Activated naive CD4-positive, alpha-beta T cell treated with Interleukin-2 at 50 U/mL for 16 hours (primary cell): ENCODE results near the gene C10orf53.
"Not testable (repeated sequence)": the region's sequence is repeated elsewhere in the genome, so short reads cannot be mapped to it uniquely, and the experiment has no call there.

Experiments used
- DNase-seq: peaks from one replicate; pipeline ENCODE4 v3.0.0-alpha.2; 2020

Gene C10orf53

DNA sequence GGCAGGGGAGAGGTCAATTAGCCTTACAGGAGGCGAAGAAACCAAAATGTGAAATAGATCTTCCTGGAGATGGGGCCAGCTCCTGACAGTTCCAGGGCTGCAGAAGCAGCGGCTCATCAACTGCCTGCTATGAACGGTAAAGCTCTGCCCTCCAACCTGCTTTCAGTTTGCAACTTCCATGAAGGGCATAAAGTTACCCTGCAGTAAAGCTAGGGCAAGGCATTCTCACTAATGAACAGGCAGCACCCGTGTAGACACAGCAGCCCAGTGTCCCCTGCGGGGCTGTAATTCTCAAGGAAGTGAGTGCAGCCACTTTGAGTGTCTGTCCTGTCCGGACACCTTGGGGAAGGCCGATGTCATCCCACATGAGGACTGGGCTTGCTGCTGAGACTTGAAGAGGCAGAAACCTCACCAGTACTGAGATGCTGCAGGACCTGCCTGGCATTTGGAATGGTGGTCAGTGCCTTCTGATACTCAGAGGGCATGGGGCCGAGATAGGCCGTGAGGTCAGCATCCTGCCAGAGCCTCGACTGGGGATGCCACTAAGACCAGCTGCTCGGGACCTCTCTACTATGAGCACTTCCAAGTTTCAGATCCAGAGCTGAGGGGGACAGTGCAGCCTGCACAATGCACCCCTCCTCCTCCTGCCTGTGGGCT, 26.1 kb upstream of the C10orf53 start:
- DNase-seq = no peak

DNA sequence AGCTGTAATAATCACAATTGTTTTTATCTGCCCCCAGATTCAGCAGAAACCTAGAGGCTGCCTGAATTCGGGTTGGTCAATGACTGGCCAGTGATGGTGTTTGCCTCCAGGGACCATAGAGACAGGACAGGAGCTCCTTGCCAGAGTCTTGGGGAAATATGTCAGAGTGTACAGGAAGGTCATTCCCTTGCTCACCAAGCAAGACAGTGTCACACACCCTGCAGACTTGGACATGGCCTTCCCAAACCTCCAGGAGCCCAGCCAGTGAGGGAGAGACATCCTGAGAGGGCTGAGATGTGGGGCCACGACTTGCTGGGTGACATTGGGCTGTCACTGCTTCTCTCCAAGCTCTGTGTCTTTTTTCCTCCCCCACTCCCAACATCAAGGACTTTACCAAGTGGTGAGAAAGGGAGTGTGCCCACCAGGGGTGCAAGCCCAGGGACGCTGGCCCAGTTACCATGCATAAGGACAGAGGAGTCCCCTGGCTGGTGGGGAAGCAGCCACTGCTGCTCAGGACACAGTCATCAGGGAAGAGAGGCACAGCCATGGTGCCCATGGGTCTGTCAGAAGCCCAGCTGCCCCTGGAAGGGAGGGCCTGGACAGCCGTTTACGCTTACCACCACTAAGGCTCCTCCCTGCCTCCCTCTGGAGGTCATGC, 25.3 kb upstream of the C10orf53 start:
- no peak for DNase-seq

DNA sequence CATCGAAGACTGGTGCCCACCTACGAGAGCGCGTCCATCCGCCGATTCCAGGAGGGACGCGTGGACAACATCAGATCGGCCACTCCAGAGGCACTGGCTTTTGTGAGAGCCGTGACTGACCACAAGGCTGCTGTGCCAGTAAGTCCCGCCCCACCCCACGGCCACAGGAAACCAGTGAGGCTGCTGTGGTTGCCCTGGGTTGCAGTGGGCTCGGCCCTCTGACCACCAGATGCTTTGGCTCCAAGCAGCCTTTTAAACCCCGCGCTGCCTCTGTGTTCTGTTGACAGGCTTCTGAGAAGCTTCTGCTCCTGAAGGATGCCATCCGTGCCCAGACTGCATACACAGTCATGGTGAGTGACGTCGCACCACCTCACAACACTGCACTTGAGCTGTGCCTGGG, 24.4 kb upstream of the C10orf53 start:
- no peak for DNase-seq

- DNase-seq = no peak
These were observed 22.5 kb upstream of the C10orf53 start for GRCh38 chr10:49656845-49657493.

DNA sequence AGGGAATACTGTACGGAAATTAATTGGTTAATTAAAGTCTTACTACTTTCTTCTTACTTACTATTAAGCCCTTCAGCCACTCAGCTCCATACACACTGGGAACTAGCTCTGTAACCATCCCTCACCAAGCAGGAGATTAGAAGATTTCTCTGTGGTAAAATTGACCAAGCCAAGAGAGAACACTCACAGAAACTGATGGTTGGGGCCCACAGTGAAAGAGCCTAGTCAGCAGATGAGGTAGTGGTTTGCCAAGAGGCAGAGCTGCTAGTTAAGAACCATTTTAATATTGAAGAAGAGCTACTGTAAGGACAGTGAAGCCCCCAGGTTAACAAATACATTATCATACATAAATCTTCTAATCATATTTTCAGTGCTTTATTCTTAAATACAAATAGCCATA, 21.8 kb upstream of the C10orf53 start:
- no peak for DNase-seq

DNA sequence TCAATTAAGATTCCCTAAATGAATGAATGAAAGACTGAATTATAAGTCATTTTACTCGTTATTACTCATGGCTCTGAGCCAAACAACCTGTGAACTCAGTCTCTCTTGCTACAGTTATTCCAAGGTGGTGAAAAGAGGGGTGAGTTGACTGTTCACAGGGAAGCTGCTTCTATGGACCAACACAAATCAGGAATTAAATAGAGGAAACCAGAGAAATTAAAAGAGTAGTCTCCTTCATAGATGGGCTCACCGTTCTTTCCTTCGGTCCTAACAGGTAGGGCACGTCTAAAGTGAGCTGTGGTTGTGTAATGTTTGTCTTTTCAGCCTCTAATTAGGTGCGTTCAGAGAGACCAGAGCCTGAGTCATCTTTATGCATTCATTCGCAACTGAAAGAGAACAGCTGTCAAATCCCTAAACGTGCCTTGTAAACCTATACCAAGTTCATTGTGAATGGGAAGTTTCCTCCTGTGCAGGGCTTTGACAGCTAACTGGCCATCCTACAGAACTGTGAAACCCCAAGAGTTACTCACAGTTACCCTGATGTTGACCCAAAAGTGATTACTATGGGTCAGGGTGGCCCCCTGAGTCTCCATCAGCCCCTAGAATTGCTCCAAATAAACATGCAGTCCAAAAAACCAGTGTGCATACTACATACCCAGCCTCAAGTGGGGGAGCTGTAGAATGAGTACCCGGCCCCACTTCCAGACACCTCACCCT, 18.2 kb upstream of the C10orf53 start:
- DNase-seq = no peak

GRCh38 chr10:49662169-49662830, 17.2 kb upstream of the C10orf53 start:
- no peak for DNase-seq

DNA sequence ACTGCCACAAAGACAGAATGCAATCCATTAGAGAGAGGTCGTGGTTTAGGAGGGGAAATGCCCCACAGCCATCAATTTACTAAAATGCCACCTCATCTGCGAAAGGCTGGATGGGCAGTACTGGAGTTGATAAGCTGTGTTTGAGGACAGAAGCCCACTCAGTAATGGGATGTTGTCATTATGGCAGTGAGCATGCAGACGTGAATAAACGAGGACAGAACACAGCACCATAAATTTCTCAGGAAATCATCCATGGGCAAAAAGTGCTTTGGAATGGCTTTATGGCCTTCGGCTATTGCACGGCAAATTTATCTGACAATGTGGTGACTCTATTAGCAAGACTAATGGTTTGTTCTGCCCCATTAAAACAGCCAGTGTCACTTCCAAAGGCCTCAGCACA, 15.9 kb upstream of the C10orf53 start:
- no peak for DNase-seq

GRCh38 chr10:49664006-49664841, 15.2 kb upstream of the C10orf53 start:
- no peak for DNase-seq

GRCh38 chr10:49664842-49665355, 14.6 kb upstream of the C10orf53 start:
- no peak for DNase-seq

- no peak for DNase-seq
These were observed 13.3 kb upstream of the C10orf53 start for GRCh38 chr10:49666054-49666615.

DNA sequence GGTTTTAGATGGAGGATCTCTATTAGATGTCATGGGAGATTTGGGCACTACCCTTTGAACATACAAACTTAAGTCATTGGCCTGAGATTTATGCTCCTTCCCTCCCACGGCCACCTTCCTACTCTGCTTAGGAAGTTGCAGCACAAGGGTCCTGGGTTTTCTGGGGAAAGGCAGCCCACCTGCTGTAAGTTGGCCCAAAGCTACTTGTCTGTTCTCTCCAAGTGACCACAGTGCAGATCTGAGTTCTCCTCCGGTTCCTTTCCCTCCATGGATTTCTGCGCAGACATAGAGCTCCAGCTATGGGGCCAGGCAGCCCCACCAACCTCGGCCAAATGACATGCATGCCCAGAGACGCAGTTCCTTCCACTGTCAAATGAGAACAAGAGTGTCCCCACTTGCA, 12.8 kb upstream of the C10orf53 start:
- DNase-seq = no peak

DNA sequence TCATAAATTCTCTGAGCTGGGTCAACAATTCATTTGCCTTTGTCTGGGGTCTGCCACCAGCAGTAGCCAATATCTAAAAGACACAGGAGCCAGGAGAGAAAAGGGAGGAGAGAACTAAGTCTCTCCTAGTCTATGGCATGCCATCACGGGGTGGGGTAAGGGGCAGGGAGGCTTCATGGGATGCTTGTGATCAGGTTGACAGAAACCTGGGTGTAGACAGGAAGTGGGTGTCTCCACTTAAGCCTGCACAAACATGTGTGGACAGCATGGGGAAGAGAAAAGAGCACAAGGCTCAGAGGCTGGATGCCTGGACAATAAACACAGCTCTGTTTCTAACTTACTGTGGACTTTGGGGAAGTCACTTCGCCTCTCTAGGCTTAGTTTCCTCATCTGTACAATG, 11.5 kb upstream of the C10orf53 start:
- DNase-seq = no peak

DNA sequence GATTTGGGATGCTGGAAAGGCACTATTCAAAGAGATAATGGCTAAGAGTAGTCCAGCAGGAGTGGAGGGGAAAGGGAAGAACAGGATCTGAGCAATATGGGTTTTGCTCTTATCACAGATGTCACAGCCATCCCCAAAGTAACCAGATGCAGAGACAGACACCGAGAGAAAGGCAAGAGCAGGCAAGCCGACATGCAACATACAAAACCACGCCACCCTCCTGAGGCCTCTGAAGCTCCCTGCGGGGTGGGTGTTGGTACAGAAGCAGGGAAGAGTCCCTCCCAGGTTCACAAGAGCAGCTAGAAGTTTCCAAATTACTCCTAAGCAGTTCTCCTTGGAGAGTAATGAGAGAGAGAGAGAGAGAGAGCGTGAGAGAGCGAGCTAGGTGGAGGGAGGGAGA, 10.8 kb upstream of the C10orf53 start:
- DNase-seq = no peak

GRCh38 chr10:49678827-49679479, 498 bp upstream of the C10orf53 start:
- no peak for DNase-seq

DNA sequence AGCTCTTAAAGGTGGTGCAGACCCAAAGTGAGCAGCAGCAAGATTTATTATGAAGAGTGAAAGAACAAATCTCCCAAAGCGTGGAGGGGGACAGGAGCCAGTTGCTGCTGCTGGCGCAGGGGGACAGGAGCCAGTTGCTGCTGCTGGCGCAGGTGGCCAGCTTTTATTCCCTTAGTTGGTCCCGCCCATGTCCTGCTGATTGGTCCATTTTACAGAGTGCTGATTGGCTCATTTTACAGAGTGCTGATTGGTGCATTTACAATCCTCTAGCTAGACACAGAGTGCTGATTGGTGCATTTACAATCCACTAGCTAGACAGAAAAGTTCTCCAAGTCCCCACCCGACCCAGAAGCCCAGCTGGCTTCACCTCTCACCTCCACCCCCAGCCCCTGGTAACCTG, 3.0 kb downstream of the C10orf53 start:
- not testable (repeated sequence) for DNase-seq

DNA sequence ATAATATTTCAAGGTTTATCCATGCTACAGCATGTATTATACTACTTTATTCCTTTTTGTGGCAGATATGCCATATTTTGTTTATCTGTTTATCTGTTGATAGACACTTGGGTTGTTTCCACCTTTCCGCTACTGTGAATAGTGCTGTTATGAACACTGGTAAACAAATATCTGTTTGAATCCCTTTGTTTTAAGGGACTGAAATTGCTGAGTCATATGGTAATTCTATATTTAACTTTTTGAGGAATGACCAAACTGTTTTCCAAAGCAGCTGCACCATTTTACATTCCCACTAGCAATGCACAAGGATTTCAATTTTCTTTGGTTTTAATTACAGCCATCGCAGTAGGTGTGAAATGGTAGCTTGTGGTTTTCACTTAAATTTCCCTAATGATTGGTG, 3.4 kb downstream of the C10orf53 start:
- DNase-seq = no peak

GRCh38 chr10:49686651-49687050, 7.2 kb downstream of the C10orf53 start:
- DNase-seq = no peak

- DNase-seq = no peak
These were observed 8.9 kb downstream of the C10orf53 start for GRCh38 chr10:49688261-49688846.

DNA sequence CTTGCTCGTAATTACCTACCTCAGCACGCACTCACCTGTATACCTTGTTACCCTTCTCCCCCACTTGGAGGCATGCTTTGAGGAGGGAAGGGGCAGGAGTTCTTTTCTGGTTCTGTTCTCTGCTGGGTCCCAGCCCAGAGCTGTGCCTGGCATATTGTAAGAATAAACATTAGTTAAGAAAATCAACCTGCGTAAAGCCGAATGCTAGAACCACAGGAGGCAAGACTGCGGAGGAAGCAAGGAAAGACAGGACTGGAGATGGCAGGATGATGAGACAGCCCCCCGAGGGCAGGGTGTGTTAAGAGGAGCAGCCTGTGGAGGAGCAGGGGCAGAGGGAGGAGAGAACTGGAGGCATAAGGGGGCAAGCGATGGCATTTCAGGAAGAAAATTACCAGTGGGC, 9.5 kb downstream of the C10orf53 start:
- no peak for DNase-seq
